Endodermal cell (in vitro differentiated cells): ENCODE data around the gene MTA1. TPM values are rescaled to one million over a fixed set of nuclear protein-coding genes. Genes with fewer than 3 reads are reported as not detected.

ENCODE experiments used
- DNase-seq: peaks from one replicate; pipeline ENCODE4 v3.0.0-alpha.2; 2017
- H3K27ac ChIP-seq: 2 replicates; pipeline ENCODE4 v1.5.1; 2013; ENCODE audit warnings: mild to moderate bottlenecking, low read depth, low read length, moderate library complexity
- H3K27me3 ChIP-seq: 2 replicates; pipeline ENCODE4 v1.6.1; 2013; ENCODE audit warnings: mild to moderate bottlenecking, low read length, moderate library complexity; ENCODE audit not compliant: insufficient read depth, control insufficient read depth, poor library complexity, severe bottlenecking
- H3K36me3 ChIP-seq: 2 replicates; pipeline ENCODE4 v1.7.0; 2013; ENCODE audit warnings: mild to moderate bottlenecking, low read length, moderate library complexity; ENCODE audit not compliant: control insufficient read depth, insufficient read depth
- H3K4me1 ChIP-seq: one replicate; pipeline ENCODE4 v1.7.0; 2013; ENCODE audit warnings: low read length; ENCODE audit not compliant: control insufficient read depth, insufficient read depth
- H3K4me3 ChIP-seq: 2 replicates; pipeline ENCODE4 v1.5.1; 2013; ENCODE audit warnings: mild to moderate bottlenecking, low read length, moderate library complexity
- H3K9ac ChIP-seq: 2 replicates; pipeline ENCODE4 v1.6.1; 2013; ENCODE audit warnings: mild to moderate bottlenecking, low read length, moderate library complexity; ENCODE audit not compliant: poor library complexity, severe bottlenecking; ENCODE audit errors: extremely low read depth
- H3K9me3 ChIP-seq: 2 replicates; pipeline ENCODE4 v1.6.1; 2013; ENCODE audit warnings: mild to moderate bottlenecking, low read length, moderate library complexity; ENCODE audit not compliant: control insufficient read depth
- H3K27ac Mint-ChIP-seq: 2 replicates; pipeline ENCODE4 v1.8.0; 2020; ENCODE audit warnings: mixed read lengths
- H3K27me3 Mint-ChIP-seq: 2 replicates; pipeline ENCODE4 v1.8.0; 2021; ENCODE audit warnings: mild to moderate bottlenecking, mixed read lengths; ENCODE audit not compliant: insufficient read depth
- H3K36me3 Mint-ChIP-seq: 2 replicates; pipeline ENCODE4 v1.8.0; 2020; ENCODE audit warnings: low read depth, mixed read lengths
- H3K4me1 Mint-ChIP-seq: 2 replicates; pipeline ENCODE4 v1.8.0; 2020; ENCODE audit warnings: mixed read lengths
- H3K4me3 Mint-ChIP-seq: 2 replicates; pipeline ENCODE4 v1.8.0; 2020; ENCODE audit warnings: mild to moderate bottlenecking, moderate library complexity, mixed read lengths
- H3K9me3 Mint-ChIP-seq: 2 replicates; pipeline ENCODE4 v1.8.0; 2020; ENCODE audit warnings: mild to moderate bottlenecking, mixed read lengths
- CTCF ChIP-seq: fragments of 200-600 bp; sonication (generic); conservative IDR thresholded peaks from 2 replicates; pipeline ENCODE4 v1.5.0; 2021; ENCODE audit warnings: antibody characterized with exemption, mild to moderate bottlenecking
- WGBS, 2 experiments: methylation state at CpG; one replicate each; pipeline versions ENCODE4 v1.1.5 to v1.1.7; 2013; ENCODE audit warnings: missing lambda C conversion rate in 2 of 2, mixed read lengths in 1 of 2; ENCODE audit not compliant: insufficient coverage in 1 of 2, insufficient read length in 1 of 2; 5-methylcytosine and 5-hydroxymethylcytosine counted together
- total RNA-seq, 2 donors: library from RNA; stranded (reverse); fragmentation: NEBNext Ultra II Directional in 1 of 2; extraction: Animal tissue kit (Norgen Biotek cat#: 25700) in 1 of 2; gene quantifications; 2 replicates in 1 of 2; 3 replicates in 1 of 2; pipeline ENCODE4 v1.2.1, GENCODE V29; 2021

Gene MTA1
- total RNA-seq, 2 donors from 2014 or later, result 245 to 246 TPM

GRCh38 chr14:105467249-105467941, 47.8 kb downstream of the MTA1 start:
- Mint-ChIP-seq H3K4me1 (no peaks in the 10 kb centered on the region), H3K9me3 (no peaks in the 10 kb centered on the region), H3K27me3 (no peaks in the 10 kb centered on the region), H3K27ac (no peak overlapping the region), H3K36me3 (peaks cover 20% of the 10 kb centered on the region), H3K4me3 (no peak overlapping the region)
- no peak for TF ChIP-seq CTCF
- H3K4me3 ChIP-seq, result no peak overlapping the region
- H3K36me3 ChIP-seq, result peaks cover 16% of the 10 kb centered on the region
- WGBS, 2 experiments, result 95 to 97% methylated on average over 10 to 20 of the region's 20 CpGs
- H3K27ac ChIP-seq, result no peak overlapping the region
- no peaks in the 10 kb centered on the region for H3K9me3 ChIP-seq
- no peak for DNase-seq
- no peaks in the 10 kb centered on the region for H3K27me3 ChIP-seq
- H3K9ac ChIP-seq, result no peak overlapping the region
- H3K4me1 ChIP-seq, result no peaks in the 10 kb centered on the region

GRCh38 chr14:105467942-105468471, 48.4 kb downstream of the MTA1 start:
- H3K27ac Mint-ChIP-seq, result no peak overlapping the region
- no peak overlapping the region for H3K9ac ChIP-seq
- H3K9me3 ChIP-seq, result no peaks in the 10 kb centered on the region
- no peaks in the 10 kb centered on the region for H3K27me3 Mint-ChIP-seq
- 94% methylated on average over 15 to 22 of the region's 22 CpGs for WGBS, 2 experiments
- no peak overlapping the region for H3K4me3 Mint-ChIP-seq
- H3K4me1 ChIP-seq, result no peaks in the 10 kb centered on the region
- peaks cover 18% of the 10 kb centered on the region for H3K36me3 Mint-ChIP-seq
- no peaks in the 10 kb centered on the region for H3K4me1 Mint-ChIP-seq
- H3K36me3 ChIP-seq, result peaks cover 16% of the 10 kb centered on the region
- H3K4me3 ChIP-seq, result no peak overlapping the region
- no peaks in the 10 kb centered on the region for H3K9me3 Mint-ChIP-seq
- no peak overlapping the region for H3K27ac ChIP-seq
- H3K27me3 ChIP-seq, result no peaks in the 10 kb centered on the region
- no peak for TF ChIP-seq CTCF
- DNase-seq, result no peak

GRCh38 chr14:105468621-105469241, 49.1 kb downstream of the MTA1 start:
- Mint-ChIP-seq H3K9me3 (no peaks in the 10 kb centered on the region), H3K36me3 (peaks cover 13% of the 10 kb centered on the region), H3K27me3 (no peaks in the 10 kb centered on the region), H3K4me3 (no peak overlapping the region), H3K4me1 (no peaks in the 10 kb centered on the region), H3K27ac (no peak overlapping the region)
- no peak overlapping the region for H3K9ac ChIP-seq
- H3K4me3 ChIP-seq, result no peak overlapping the region
- no peak for TF ChIP-seq CTCF
- H3K36me3 ChIP-seq, result peaks cover 16% of the 10 kb centered on the region
- no peaks in the 10 kb centered on the region for H3K27me3 ChIP-seq
- no peak for DNase-seq
- 91 to 92% methylated on average over 14 to 19 of the region's 19 CpGs for WGBS, 2 experiments
- no peaks in the 10 kb centered on the region for H3K9me3 ChIP-seq
- H3K27ac ChIP-seq, result no peak overlapping the region
- H3K4me1 ChIP-seq, result no peaks in the 10 kb centered on the region
